ENCODE data around the gene DLGAP1. TPM values are rescaled to one million over a fixed set of nuclear protein-coding genes. Genes with fewer than 3 reads are reported as not detected.

The DLGAP1 gene
- total and polyA plus RNA-seq, 2 of the 13 experiments (the other 11 are each of a cell fraction or from before 2014, with no cell fraction given), result 0.01 TPM; not detected in 1

DNA sequence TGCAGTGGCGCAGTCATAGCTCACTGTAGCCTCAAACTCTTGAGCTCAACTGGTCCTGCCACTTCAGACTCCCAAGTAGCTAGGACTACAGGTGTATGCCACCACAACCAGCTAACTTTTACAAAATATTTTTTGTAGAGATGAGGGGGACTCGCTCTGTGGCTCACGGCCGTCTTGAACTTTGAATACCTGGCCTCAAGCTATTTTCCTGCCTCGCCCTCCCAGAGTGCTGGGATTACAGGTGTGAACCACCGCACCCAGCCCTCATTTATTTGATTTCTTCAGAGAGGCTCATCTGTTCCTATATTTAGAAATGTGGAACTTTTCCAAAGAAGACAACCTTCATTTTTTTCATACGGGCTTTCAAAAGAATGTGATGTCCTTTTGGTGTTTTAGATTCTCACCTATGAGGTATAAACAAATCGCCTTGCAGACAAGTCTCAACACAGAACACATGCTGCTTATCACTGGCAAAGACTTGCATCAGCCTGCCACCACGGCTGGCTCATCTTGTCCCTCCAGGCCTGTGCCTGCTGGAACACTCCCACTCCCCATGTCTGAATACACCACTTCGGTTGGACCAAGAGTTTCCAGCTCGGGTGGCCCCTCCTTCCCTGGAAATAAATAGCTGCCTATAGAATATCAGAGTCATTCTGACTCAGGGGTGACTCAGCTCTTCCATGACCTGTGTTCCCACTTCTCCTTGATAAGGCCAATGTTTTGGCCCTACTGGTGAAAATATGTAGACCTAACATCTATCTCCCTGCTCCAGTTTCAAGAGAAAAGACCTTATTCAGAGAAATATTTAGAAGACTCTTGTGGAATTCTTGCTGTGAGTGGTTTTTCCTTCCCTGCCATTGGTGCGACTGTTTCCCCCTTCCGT is 802.5 kb downstream of the DLGAP1 start (continued):
- TF ChIP-seq, protein P1, sequence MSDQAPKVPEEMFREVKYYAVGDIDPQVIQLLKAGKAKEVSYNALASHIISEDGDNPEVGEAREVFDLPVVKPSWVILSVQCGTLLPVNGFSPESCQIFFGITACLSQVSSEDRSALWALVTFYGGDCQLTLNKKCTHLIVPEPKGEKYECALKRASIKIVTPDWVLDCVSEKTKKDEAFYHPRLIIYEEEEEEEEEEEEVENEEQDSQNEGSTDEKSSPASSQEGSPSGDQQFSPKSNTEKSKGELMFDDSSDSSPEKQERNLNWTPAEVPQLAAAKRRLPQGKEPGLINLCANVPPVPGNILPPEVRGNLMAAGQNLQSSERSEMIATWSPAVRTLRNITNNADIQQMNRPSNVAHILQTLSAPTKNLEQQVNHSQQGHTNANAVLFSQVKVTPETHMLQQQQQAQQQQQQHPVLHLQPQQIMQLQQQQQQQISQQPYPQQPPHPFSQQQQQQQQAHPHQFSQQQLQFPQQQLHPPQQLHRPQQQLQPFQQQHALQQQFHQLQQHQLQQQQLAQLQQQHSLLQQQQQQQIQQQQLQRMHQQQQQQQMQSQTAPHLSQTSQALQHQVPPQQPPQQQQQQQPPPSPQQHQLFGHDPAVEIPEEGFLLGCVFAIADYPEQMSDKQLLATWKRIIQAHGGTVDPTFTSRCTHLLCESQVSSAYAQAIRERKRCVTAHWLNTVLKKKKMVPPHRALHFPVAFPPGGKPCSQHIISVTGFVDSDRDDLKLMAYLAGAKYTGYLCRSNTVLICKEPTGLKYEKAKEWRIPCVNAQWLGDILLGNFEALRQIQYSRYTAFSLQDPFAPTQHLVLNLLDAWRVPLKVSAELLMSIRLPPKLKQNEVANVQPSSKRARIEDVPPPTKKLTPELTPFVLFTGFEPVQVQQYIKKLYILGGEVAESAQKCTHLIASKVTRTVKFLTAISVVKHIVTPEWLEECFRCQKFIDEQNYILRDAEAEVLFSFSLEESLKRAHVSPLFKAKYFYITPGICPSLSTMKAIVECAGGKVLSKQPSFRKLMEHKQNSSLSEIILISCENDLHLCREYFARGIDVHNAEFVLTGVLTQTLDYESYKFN (CRISPR knock-in tag; conservative IDR thresholded peaks at IDR 0.05), result no peak
- TF ChIP-seq SMYD3 (CRISPR knock-in tag; IDR thresholded peaks at IDR 0.05) (no peak), MAFF (IDR thresholded peaks at IDR 0.05; ENCODE audit: low read depth, low read length) (peak; percentile 92), PHF8 (CRISPR knock-in tag; IDR thresholded peaks at IDR 0.05) (no peak), HDAC6 (IDR thresholded peaks at IDR 0.05; ENCODE audit: low read depth, low read length) (no peak), ZEB1 (IDR thresholded peaks at IDR 0.05; ENCODE audit: insufficient replicate concordance, low read depth) (no peak), ZNF335 (CRISPR knock-in tag; IDR thresholded peaks at IDR 0.05) (peak; percentile 67; the same call in 1 of the 2 replicates), JARID2 (CRISPR knock-in tag; IDR thresholded peaks at IDR 0.05; ENCODE audit: insufficient replicate concordance) (no peak), KDM5A (IDR thresholded peaks at IDR 0.05; ENCODE audit: borderline replicate concordance, low read length) (no peak), GLI4 (CRISPR knock-in tag; IDR thresholded peaks at IDR 0.05; ENCODE audit: borderline replicate concordance) (no peak), ZNF549 (CRISPR knock-in tag; IDR thresholded peaks at IDR 0.05) (no peak), ZNF646 (CRISPR knock-in tag; IDR thresholded peaks at IDR 0.05) (no peak), KLF6 (CRISPR knock-in tag; IDR thresholded peaks at IDR 0.05) (0 out of 2 replicates have a peak, but pooled peaks have one; percentile 42), SIN3B (IDR thresholded peaks at IDR 0.05; ENCODE audit: low read length) (no peak), SKI (IDR thresholded peaks at IDR 0.05; ENCODE audit: partially characterized antibody) (no peak)
- TF ChIP-seq, protein P2, sequence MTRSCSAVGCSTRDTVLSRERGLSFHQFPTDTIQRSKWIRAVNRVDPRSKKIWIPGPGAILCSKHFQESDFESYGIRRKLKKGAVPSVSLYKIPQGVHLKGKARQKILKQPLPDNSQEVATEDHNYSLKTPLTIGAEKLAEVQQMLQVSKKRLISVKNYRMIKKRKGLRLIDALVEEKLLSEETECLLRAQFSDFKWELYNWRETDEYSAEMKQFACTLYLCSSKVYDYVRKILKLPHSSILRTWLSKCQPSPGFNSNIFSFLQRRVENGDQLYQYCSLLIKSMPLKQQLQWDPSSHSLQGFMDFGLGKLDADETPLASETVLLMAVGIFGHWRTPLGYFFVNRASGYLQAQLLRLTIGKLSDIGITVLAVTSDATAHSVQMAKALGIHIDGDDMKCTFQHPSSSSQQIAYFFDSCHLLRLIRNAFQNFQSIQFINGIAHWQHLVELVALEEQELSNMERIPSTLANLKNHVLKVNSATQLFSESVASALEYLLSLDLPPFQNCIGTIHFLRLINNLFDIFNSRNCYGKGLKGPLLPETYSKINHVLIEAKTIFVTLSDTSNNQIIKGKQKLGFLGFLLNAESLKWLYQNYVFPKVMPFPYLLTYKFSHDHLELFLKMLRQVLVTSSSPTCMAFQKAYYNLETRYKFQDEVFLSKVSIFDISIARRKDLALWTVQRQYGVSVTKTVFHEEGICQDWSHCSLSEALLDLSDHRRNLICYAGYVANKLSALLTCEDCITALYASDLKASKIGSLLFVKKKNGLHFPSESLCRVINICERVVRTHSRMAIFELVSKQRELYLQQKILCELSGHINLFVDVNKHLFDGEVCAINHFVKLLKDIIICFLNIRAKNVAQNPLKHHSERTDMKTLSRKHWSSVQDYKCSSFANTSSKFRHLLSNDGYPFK (CRISPR knock-in tag; IDR thresholded peaks at IDR 0.05; ENCODE audit: borderline replicate concordance), result no peak

All from HepG2 (cell line).